H1 (cell line): ENCODE measurements around the gene NTRK2. TPM values are rescaled to one million over a fixed set of nuclear protein-coding genes. Genes with fewer than 3 reads are reported as not detected.

ENCODE experiments used
- CBX8 ChIP-seq: fragments of 300-800, 300-1000 bp; sonication (generic); IDR thresholded peaks from 2 replicates; pipeline ENCODE4 v1.7.1; 2016; ENCODE audit warnings: low read depth, low read length, borderline replicate concordance
- CHD7 ChIP-seq: fragments of 300-600 bp; sonication (generic); IDR thresholded peaks from 2 replicates; pipeline ENCODE4 v1.7.1; 2012; ENCODE audit warnings: low read length, moderate library complexity, mild to moderate bottlenecking, inconsistent platforms; ENCODE audit not compliant: insufficient replicate concordance
- GTF2F1 ChIP-seq: IDR thresholded peaks from 2 replicates; pipeline ENCODE4 v1.6.1; 2012; ENCODE audit warnings: low read depth, low read length, improper control_type of control experiment, borderline replicate concordance
- SP1 ChIP-seq: IDR thresholded peaks from 2 replicates; pipeline ENCODE4 v1.6.1; 2011; ENCODE audit warnings: low read depth, low read length
- SP4 ChIP-seq: IDR thresholded peaks from 2 replicates; pipeline ENCODE4 v1.6.1; 2012; ENCODE audit warnings: low read length, inconsistent platforms
- polyA plus RNA-seq, 7 experiments: library from polyadenylated mRNA; depleted of rRNA in 3 of 7; stranded (reverse) in 5 of 7; unstranded in 2 of 7; fragments of >200 nt in 5 of 7; fragments of 200-250 nt in 2 of 7; gene quantifications; 1 replicate in 5 of 7; 2 replicates in 1 of 7; 4 replicates in 1 of 7; pipeline versions ENCODE4 v1.2.1 to v1.2.3, GENCODE V29; 2011 to 2013; ENCODE audit warnings: missing spikeins in 2 of 7, mixed read lengths in 2 of 7
- total RNA-seq: library from RNA; stranded (reverse); fragmentation: NEBNext Ultra II Directional; extraction: Animal tissue kit (Norgen Biotek cat#: 25700); gene quantifications from 2 replicates; pipeline ENCODE4 v1.2.1, GENCODE V29; 2021
- TF ChIP-seq, protein P1 (sequence below): IDR thresholded peaks from 2 replicates; pipeline ENCODE4 v1.6.1; 2012; ENCODE audit warnings: low read length, inconsistent platforms

NTRK2 gene
- total and polyA plus RNA-seq, 2 of the 8 experiments (the other 6 are each of a cell fraction or from before 2014, with no cell fraction given), result 0.03 to 0.04 TPM

DNA sequence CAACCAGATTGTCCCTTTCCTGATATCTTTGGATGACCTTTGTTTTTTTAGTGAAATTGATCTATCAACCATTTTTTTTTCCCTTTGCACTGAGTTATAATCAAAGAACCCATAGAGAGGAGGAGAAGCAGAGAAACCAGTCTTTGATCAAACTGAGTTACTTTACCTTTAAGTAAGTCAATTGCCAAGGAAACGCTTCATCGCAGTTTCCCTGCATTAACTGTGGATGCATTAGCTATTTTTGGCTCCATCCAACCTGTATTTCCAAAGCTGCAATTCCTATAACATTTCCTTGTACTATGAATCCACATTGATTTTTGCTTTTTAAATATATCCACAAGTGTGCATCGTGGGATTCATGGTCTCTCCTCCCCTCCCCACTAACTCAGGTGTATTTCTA, 268.1 kb downstream of the NTRK2 start (continued):
- TF ChIP-seq CHD7 (no peak), SP1 (no peak), CBX8 (no peak), GTF2F1 (no peak), SP4 (no peak)
- TF ChIP-seq, protein P1, sequence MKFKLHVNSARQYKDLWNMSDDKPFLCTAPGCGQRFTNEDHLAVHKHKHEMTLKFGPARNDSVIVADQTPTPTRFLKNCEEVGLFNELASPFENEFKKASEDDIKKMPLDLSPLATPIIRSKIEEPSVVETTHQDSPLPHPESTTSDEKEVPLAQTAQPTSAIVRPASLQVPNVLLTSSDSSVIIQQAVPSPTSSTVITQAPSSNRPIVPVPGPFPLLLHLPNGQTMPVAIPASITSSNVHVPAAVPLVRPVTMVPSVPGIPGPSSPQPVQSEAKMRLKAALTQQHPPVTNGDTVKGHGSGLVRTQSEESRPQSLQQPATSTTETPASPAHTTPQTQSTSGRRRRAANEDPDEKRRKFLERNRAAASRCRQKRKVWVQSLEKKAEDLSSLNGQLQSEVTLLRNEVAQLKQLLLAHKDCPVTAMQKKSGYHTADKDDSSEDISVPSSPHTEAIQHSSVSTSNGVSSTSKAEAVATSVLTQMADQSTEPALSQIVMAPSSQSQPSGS, result no peak
